Left lobe of liver (tissue), 2 donors: ENCODE results near the gene MRPS18A. TPM values are rescaled to one million over a fixed set of nuclear protein-coding genes. Genes with fewer than 3 reads are reported as not detected.
A peak's percentile ranks its signal among the peaks of the same experiment; 100 is the strongest.

Experiments used
- ATAC-seq: fragments of 200-7000 bp; cut with Tn5 transposase; one replicate; pipeline ENCODE4 v1.9.1; 2020; ENCODE audit warnings: mild to moderate bottlenecking, moderate library complexity
- DNase-seq: peaks from one replicate; pipeline ENCODE4 v3.0.0-alpha.2; 2020; ENCODE audit warnings: low spot score
- total RNA-seq: library from RNA; stranded (reverse); gene quantifications from one replicate; pipeline ENCODE4 v1.2.1, GENCODE V29; 2021
- donor health status: DM: no; HTN: no; CAD: no; lungs with moderate emphysema.
- donor health status: DM: no; HTN: yes; CAD: no.

The MRPS18A gene
- 26.6 TPM for total RNA-seq

DNA sequence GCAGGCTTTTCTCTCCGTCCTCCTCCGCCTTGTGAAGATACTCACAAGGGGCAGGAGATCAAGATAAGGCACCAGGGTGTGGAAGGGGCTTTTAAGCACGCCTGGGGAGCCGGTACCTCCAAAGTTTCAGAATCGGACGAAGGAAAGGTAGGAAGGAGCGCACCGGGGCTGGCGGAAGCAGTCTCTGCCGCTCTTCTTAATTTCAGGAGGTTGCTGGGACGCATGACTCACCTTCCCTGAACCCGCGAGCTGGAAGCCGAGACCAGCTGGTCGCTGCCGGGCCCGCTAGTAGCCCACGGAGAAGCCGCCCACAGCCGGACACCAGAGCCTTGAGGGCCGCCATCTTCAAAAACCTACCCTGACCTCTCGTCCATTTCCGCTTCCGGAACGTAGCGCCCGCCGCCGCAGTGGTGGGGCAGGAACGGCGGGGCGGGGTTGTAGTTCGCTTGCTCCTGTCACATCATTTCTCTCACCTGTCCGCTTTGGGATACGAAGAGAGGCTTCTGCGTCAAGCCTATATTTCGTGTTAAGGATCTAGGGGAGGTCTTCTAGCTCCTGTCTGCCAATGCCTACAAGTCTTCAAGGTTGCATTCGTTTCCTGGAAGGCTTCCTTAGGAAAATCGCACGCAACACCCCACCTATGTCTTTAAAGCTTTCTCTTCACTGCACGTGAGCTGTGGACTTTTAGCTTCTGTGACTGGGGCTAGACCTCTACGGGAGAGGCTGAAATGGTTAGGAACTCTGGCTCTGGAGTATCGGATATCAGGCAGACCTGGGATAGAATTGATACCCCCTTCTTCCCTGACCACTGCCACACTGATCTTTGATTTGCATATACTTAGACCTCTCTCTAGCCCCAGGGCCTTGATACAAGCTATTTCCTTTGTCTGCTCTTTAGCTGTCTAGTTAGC is at the start of gene MRPS18A:
TSS of gene MRPS18A (minus strand) at position 355 of the 911 bp plus-strand sequence. CDS start at position 343, 12 bp downstream.
- ATAC-seq = peak; percentile 100
- peak; percentile 82 for DNase-seq

DNA sequence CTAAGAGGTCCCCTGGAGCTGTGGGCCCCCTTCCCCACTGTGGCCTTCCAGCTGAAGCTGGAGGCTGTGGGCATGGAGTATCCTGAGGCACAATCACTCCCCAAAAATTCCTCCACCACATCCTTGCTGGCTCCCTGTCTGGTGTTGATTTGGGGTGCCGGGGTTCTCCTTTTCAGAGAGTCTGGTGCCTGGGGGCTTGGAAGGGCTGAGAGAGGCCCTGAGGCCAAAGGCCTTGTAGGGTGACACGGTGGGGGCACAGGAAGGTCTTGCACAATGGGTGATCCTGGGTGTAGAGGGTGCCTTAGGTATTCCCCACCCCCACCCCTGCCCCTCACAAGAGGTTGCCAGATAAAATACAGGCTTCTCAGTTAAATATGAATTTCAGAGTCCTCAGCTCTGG is 49.3 kb upstream of the MRPS18A start:
- ATAC-seq = no peak
- DNase-seq = no peak

DNA sequence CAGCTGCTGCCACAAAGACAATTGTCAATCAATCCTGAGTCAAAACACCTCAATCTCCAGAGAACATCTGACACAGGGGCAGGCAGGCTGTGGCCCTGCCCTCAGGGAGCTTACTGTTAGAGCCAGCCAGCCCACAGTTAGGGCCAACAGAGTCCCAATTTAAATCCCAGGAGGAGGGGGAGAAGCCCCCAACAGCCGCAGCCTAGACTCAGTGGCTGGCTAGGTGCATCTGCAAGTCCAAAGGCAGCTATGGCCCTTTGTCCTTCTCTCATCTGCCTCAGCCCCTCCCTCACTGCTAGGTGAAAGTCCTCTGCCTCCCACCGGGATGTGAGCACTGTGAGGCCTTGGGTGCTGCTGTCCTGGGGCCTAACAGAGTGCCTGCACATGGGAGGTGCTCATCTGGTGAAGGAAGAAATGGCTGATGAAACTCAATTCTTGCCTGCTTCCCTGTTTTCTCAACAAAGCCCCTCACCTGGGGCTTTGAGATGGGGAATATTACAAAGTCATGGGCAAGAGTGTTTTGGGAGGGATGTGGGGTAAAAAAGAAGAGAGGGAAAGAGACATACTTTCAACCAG is 48.7 kb upstream of the MRPS18A start:
- ATAC-seq = no peak

DNA sequence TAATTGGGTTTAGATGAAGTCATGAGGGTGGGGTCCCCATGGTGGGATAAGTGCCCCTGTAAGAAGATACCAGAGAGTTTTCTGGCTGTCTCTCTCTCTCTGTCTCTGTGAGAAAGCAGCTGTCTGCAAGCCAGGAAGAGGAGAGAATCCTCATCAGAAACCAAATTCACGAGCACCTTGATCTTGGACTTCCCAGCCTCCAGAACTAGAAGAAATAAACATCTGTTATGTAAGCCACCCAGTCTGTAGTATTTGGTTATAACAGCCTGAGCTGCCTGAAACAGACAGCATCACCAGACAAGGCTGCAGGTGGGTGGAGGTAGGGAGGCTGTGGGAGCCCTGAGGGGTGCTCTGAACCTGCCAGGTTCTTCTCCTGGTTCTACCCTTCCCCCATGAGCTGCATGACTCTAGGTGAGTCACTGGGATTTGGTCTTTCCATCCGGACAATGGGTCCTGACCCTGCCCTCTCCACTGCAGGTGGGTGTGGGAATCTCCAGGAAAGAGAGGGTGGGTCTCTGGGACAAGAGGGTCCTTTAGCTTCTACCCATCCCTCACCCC is 48.1 kb upstream of the MRPS18A start:
- ATAC-seq (no peak), DNase-seq (no peak)

More for the DNA sequence above, 48.7 kb upstream of the MRPS18A start:
- no peak for DNase-seq

DNA sequence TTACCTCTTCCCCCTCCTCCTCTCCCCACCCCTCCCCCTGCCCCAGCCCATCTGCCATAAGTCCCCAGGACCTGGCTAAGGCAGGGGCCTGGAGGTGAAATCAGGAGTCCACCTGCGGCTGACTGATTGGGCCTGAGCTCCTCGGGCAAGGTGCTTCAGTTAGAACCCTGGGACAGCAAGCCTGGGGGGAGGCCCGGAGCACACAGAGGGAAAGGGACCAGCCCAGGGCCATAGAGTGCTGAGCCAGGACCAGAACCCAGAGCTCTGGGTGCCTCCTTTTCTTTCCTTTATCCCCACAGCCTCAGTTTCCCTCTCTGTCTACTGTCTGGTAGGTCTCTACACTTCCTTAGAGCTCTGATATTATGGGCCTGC is 46.7 kb upstream of the MRPS18A start:
- no peak for DNase-seq
- no peak for ATAC-seq

DNA sequence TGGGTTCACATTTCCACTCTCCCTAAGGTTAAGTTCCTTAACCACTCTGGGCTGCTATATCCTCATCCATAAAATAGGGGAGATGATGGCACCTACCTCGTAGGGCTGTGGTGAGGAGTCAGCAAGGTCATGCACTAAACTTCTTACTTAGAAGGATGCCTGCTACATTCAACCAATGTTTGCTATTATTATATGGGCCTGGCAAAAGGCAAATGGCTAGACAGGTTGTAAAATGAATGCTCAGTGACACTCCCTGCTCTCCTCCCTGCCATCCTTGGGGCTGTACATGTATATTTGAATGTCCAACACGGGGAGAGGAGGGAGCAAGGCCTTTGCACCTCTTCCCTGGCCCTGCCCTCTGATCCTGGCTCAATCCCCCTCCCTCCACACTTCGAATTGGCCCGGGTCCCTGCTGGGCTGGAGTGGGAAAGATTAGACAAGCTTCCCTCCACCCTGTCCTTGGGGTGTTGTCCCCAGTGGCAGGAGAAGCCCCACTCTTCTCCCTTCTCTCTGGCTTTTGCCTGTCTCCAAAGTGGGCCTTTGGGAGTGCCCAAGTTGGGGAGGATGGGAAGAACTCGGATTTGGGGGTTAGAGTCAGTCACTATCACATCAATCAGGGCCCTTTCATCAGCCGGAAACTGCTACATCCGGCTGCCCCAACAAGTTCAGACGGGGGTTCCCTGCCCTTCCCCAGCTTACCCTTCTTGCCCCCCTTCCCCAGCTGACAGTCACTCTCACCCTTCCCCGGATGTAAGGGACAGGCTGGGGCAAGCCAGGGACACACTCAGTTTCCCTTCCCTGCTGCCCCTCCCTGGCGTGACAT is 46.1 kb upstream of the MRPS18A start:
- ATAC-seq = no peak
- DNase-seq = no peak

DNA sequence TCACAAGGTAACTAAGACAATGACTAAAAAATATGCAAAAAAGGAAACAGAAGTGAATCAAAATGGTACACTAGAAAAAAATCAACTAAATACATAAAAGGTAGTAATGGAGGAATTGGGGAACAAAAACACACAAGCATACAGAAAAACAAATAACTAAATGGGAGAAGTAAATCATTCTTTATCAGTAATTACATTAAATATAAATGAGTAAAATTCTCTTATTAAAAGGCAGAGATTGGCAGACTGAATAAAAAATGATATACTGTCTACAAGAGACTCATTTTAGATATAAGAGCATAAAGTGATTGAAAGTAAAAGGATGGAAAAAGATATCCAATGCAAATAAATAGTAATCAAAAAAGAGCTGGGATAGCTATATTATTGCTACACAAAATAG is 43.0 kb upstream of the MRPS18A start:
- DNase-seq (no peak), ATAC-seq (no peak)

DNA sequence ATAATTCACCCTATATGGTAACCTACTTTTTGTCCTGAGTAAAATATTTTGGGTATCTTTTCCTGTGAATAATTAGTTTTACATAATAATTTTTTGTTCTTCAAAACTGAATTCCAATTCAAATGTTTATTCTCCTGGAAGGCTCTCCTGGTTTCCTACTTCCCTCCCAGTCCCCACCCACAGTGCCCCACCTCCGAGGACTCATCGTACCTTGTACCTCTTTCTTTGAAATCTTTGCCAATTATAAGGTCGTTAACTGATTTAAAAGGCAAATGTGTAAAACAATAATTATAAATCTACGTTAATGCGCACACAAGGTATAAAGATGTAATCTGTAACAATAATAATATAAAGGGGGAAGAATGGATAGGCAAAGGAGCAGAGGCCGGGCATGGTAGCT is 41.9 kb upstream of the MRPS18A start:
- ATAC-seq = no peak
- DNase-seq = no peak

DNA sequence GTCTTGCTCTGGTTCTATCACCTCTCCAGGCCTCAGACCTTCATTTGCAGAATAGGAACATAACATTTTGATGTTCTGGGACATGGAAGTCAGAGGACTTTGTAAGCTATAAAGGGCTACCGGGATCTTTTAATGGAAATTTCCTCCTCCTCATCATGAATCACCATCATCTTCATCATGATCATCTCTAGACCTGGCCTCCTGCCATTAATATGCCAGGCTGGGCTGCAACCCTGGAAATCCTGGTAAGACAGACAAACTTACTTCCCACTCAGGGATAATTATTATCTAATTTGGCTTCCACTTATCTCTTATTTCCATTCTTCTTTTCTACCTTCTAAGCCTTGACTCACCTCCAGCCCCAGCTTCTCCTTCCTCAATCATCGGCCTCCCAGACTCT is 41.0 kb upstream of the MRPS18A start:
- no peak for ATAC-seq
- DNase-seq = no peak

DNA sequence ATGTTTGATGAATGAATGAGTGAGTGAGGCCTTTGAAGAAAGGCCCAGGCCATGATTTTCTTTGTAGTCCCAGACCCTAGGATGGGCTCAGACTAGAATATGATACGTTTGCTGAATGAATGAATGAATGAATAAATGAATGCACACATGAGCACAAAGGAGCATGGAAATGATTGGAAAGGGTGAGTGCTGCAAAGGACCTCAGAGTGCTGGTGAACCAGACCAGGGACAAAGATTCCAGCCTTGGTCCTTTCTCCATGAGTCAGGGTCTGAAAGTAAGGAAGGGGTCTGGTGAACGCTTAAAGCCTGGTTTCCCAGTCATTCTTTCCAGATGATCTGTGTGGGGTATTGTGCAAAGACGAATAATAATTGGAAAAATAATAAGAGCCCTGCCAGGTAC is 40.0 kb upstream of the MRPS18A start:
- DNase-seq = no peak
- ATAC-seq = no peak

DNA sequence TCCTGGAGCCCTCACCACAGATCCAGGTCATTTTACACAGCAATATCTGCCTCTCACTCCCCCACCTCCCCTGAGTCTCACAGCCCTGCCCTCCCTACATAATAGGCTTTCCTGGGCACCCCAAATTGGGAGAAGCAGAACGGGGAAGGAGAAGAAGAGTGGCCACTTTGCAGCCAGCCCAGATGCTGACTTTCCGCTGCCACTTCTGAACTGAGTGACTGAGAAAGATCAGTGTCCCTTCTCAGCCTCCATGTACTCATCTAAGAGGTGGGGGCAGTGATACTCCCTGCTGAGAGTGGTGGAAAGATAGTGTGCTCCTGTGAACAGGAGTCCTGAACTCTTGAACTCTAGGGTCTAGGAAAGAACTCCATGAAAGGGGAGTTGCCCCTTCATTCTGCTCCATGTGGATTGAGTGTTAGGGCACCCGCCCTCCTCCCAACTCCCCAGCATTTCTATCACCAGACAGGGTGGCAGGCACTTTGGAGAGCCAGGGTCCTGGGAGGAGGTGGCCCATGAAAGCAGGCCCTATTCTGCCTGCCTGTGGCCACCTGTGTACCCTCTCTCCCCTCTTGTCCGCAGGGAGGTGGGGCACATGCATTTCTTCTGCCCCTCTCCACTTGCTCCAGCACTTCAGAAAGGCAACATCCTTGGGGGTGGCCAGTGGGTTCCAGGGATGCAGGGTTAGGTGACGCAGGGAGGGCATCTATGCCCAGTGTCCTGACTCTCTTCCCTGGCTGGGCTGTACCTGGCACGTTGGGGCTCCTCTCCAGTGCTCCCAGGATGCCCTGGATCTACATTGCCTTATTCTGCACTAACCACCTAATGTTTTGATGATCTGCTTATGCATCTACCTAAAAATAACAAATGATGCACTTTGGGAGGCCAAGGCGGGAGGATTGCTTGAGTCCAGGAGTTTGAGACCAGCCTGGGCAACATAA is 38.3 kb upstream of the MRPS18A start:
- ATAC-seq (no peak), DNase-seq (no peak)

DNA sequence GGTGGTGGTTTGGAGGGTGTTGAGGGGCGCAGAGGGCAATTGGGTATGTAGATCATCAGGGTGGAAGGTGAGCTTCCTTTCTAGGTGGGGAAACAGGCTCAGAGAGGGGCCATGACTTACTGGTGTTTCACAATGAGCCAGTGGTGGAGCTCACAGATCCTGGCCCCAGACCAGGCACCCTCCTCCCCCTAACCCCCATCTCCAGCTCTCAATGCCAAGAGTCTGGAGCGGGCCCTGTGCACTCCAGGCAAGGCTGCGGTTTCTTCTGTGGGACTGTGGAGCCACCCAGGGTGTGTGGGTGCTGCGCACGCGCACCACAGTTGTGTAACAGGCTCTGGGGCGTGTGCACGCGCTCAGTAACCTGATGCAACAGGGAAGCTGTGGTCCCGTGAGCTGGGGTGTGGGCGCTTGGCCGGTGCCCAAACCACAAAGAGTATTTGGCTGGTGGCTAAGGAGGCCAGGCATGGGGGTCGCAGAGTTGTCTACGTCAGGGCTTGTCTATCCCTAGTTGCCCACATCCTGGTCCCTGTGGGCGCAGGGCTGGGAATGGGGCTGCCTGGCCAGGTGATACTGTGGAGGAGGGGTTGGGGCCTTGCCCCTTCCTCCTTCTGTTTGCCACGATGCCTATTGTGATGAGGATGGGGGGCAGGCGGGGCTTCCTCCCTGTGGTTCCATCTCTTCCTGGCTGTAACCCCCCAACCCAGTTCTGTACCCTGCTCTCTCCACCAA is 37.5 kb upstream of the MRPS18A start:
- peak; percentile 72 for ATAC-seq
- peak; percentile 72 for DNase-seq

DNA sequence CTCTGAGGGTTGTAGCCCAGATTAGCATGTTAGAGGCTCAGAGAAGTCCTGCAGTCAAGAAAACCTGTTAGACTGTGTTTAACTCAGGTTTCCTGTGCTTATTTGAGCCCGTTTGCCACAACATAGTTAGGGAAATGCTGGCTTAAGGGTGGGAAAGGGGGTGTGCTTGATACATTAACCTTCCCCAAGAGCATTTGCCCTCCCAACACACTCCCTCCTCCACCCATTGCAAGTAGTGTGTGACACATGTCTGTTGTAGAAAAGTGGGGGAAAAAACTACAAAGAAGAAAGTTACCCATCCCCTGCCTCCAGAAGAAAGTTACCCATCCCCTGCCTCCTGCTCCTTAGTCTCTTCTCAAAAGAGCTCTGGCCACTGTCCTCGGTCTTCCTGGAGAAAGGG is 36.8 kb upstream of the MRPS18A start:
- DNase-seq = no peak
- no peak for ATAC-seq

DNA sequence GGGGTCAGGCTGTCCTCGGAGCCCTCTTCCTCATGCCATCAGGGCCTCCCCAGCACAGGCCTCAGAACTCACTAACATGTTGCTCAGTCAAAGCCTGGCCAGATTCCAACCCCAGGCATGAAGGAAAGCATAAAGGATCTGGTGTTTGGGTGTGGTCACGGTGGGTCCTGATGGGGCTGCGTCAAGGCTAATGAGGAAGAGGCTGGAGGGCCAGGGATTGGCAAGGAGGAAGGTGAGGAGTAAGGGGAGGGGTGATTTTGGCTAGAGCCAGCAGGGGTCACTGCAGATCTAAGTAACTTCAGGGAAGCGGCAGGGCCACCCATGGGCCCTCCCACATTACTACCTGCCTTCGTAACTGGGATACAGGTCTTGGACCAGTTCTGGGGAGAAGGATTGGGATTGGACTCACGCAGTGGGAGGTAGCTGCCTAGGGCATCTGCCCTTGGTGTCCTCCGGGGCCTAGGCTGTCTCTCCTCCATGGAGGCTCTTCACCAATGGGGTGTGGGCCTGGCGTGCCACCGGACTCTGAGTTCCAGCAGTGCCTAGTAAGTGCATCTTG is 36.2 kb upstream of the MRPS18A start:
- ATAC-seq = peak; percentile 97

DNA sequence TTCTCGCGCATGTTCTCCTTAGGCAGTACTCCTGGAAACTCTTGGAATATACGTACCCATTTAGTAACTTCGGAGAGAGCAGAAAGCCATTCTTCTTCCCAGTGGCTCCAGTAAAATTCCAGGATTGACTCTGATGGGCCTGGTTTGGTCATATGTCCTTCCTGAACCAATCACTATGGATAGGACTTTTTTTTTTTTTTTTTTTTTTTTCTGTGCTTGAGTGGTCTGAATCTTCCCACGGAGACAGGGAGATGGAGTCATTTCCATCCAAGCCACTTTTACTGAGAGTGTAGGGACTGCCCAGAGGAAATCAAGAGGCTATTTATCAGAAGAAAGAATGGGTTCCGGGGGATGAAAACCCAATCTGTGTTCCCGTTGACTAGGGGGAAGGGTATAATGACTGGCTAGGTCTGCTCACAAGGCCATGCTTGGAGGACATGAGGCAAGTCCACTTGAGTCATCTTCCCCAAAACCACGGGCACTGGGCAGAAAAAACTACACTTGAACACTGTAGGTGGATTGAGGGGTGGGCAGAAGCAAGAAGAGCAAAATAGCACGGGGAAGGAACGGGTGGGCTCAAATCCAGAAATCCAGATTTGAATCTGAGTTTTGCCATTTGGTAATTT is 35.4 kb upstream of the MRPS18A start:
- DNase-seq = no peak
- ATAC-seq = no peak

More for the DNA sequence above, 36.2 kb upstream of the MRPS18A start:
- DNase-seq = peak; percentile 77

DNA sequence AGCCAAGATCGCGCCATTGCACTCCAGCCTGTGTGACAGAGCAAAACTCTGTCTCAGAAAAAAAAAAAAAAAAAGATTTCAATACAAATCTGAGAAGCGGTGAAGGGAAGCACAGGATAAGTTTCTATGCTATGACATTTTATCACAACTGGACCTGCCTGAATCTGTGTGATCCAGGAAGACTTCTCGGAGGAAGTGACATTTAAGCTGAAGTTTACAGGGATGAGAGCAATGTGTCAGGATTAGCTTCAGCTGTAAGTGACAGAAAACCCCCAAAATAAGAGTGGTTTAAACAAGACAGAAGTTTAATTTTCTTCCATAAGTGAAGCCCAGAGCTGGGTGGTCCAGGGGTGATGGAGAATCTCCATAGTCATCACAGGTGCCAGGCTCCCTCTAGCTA is 33.4 kb upstream of the MRPS18A start:
- no peak for ATAC-seq

DNA sequence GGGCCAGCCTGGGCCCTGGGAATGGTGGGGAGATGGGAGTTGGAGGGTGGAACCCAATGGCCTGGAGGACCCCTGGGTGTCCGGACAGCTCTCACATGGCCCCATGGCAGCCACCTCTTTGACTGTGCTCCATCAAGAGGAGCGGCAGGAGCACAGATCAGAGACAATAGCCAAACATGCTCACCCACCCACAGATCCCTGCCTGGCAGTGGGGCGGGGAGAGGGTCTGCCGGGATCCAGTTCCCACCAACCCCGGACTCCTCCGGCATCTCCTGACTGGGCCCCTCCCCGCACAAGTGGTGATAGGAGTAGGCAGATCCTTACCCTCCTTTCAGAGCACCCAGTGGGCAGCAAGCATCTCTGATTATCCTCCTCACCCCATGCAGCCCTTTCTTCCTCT is 31.9 kb upstream of the MRPS18A start:
- ATAC-seq (no peak), DNase-seq (no peak)

More for the DNA sequence above, 33.4 kb upstream of the MRPS18A start:
- no peak for DNase-seq

DNA sequence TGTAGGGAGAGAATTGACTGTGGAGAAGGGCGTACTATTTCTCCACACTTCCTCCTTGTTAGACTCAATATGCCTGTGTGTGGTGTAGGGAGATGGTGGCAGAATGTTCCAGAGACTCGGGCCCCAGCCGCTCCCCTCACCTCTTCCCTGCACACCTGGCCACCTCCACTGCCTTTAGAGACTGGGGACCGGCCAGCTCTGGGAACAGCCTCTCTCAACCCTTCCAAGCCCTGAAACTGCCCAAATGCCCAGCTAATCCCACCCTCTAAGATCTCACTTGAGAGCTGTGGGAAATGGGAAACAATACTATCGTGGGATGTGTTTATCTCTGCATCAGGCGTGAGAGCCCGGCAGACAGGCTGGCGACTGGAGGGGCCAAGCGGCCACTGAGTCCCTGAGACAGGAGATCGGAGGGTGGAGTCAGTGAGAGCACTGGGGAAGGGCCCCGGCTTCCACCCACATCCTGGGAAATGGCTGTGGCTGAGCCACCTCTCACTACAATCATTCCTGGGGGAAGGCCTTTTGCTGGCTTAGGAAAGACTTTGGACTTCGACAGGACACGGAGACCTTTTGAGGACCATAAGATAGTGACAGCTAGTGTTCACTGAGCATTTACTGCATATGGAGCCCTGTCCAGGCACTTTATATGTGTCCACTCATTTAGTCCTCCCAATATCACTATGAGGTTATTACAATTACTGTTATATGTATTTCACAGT is 31.0 kb upstream of the MRPS18A start:
- no peak for DNase-seq

More for the DNA sequence above, 31.0 kb upstream of the MRPS18A start:
- no peak for ATAC-seq
